Nephron progenitor cell (in vitro differentiated cells): Measurements from ENCODE around the gene TMEM178B.

Source experiments
- DNase-seq: peaks from one replicate; pipeline ENCODE4 v3.0.0; 2021
- H3K27ac Mint-ChIP-seq: 2 replicates; pipeline ENCODE4 v1.8.0; 2021; ENCODE audit warnings: mild to moderate bottlenecking, moderate library complexity, mixed read lengths
- H3K27me3 Mint-ChIP-seq: 2 replicates; pipeline ENCODE4 v1.8.0; 2021; ENCODE audit warnings: mild to moderate bottlenecking, low read depth, mixed read lengths; ENCODE audit not compliant: poor library complexity
- H3K36me3 Mint-ChIP-seq: 2 replicates; pipeline ENCODE4 v1.8.0; 2021; ENCODE audit warnings: low read depth, mixed read lengths
- H3K4me1 Mint-ChIP-seq: 2 replicates; pipeline ENCODE4 v1.8.0; 2021; ENCODE audit warnings: mixed read lengths
- H3K4me3 Mint-ChIP-seq: 2 replicates; pipeline ENCODE4 v1.8.0; 2021; ENCODE audit warnings: mild to moderate bottlenecking, moderate library complexity, mixed read lengths
- H3K9me3 Mint-ChIP-seq: 2 replicates; pipeline ENCODE4 v1.8.0; 2021; ENCODE audit warnings: mild to moderate bottlenecking, moderate library complexity, mixed read lengths
- TF ChIP-seq, protein P1 (sequence below): fragments of 200-600 bp; sonication (generic); IDR thresholded peaks from 2 replicates; pipeline ENCODE4 v1.5.0; 2021; ENCODE audit warnings: antibody characterized with exemption

Gene TMEM178B

DNA sequence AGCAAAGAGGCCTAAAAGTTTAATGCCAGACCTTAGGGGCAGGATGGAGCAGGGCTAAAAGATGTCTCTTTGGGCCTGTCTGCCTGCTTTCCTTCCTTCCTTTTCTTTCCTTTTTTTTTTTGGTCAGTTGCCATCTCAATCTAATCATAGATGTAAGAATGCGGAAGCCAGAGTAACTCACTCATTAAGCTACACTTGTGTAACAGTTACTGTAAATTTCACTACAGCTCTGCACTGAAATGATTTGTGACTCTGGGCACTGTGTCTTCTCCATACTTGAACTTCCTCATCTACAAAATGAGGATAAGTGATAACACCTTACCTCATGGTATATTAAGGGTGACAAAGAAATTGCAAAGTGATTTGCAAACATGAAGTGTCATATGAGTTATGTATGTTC, 401.8 kb downstream of the TMEM178B start:
- TF ChIP-seq, protein P1, sequence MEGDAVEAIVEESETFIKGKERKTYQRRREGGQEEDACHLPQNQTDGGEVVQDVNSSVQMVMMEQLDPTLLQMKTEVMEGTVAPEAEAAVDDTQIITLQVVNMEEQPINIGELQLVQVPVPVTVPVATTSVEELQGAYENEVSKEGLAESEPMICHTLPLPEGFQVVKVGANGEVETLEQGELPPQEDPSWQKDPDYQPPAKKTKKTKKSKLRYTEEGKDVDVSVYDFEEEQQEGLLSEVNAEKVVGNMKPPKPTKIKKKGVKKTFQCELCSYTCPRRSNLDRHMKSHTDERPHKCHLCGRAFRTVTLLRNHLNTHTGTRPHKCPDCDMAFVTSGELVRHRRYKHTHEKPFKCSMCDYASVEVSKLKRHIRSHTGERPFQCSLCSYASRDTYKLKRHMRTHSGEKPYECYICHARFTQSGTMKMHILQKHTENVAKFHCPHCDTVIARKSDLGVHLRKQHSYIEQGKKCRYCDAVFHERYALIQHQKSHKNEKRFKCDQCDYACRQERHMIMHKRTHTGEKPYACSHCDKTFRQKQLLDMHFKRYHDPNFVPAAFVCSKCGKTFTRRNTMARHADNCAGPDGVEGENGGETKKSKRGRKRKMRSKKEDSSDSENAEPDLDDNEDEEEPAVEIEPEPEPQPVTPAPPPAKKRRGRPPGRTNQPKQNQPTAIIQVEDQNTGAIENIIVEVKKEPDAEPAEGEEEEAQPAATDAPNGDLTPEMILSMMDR: no peak
- DNase-seq: no peak
- Mint-ChIP-seq H3K27me3 (peaks cover 17% of the 10 kb centered on the region), H3K4me1 (peaks cover 7% of the 10 kb centered on the region), H3K9me3 (no peaks in the 10 kb centered on the region), H3K4me3 (no peak overlapping the region), H3K36me3 (no peaks in the 10 kb centered on the region), H3K27ac (no peak overlapping the region)

- Mint-ChIP-seq H3K4me1 (peaks cover 7% of the 10 kb centered on the region), H3K27ac (no peak overlapping the region), H3K36me3 (no peaks in the 10 kb centered on the region), H3K4me3 (no peak overlapping the region), H3K9me3 (no peaks in the 10 kb centered on the region), H3K27me3 (peaks cover 20% of the 10 kb centered on the region)
- TF ChIP-seq, protein P1: no peak
- no peak for DNase-seq
Measured at GRCh38 chr7:141477865-141478264, 404.0 kb downstream of the TMEM178B start.

DNA sequence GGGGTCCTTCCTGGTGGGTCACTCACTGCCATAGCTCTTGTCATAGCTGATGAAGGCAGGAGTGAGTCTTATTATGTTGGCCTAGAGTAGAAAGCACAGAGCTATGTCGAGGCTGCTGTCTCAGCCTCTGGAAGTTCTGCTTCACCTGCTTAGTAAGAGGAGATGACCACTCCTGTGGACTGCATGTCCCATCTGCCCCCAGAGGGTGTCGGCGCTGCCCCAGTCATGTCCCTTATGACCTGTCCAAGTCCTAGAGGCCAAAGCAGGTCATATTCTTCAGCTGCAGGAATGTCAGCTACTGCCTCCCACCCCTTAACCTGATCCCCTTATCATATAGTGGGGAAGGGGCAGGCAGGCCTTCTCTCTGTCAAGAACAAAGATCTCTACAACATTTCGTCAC, 405.0 kb downstream of the TMEM178B start:
- no peaks in the 10 kb centered on the region for H3K9me3 Mint-ChIP-seq
- H3K4me3 Mint-ChIP-seq: no peak overlapping the region
- DNase-seq: no peak
- TF ChIP-seq, protein P1: no peak
- peaks cover 20% of the 10 kb centered on the region for H3K27me3 Mint-ChIP-seq
- no peaks in the 10 kb centered on the region for H3K36me3 Mint-ChIP-seq
- H3K27ac Mint-ChIP-seq: no peak overlapping the region
- peaks cover 7% of the 10 kb centered on the region for H3K4me1 Mint-ChIP-seq

GRCh38 chr7:141480953-141481352, 407.1 kb downstream of the TMEM178B start:
- TF ChIP-seq, protein P1: no peak
- Mint-ChIP-seq H3K4me3 (no peak overlapping the region), H3K27ac (no peak overlapping the region), H3K27me3 (peaks cover 12% of the 10 kb centered on the region), H3K4me1 (peaks cover 7% of the 10 kb centered on the region), H3K9me3 (no peaks in the 10 kb centered on the region), H3K36me3 (no peaks in the 10 kb centered on the region)
- DNase-seq: no peak

DNA sequence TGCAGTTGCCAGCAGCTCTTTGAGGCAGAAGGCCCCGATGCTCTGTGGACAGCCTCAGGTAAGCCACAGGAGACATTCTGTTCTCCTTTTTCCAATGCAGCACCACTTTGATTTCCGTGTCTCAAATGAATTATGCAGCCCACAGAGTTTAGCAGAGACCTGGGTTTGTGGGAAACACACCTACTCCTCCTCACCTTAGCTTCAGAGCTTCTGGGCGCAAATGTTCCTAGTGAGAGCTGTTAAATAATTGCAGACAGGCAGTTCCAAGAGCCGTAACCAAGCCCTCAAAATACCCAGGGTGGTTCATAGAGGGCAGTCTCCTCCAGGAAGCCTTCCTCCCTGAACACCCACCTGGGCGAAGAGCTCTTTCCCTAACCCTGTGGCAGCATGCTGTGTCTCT, 408.1 kb downstream of the TMEM178B start:
- Mint-ChIP-seq H3K4me1 (peaks cover 7% of the 10 kb centered on the region), H3K27me3 (peaks cover 12% of the 10 kb centered on the region), H3K27ac (no peak overlapping the region), H3K36me3 (no peaks in the 10 kb centered on the region), H3K4me3 (no peak overlapping the region), H3K9me3 (no peaks in the 10 kb centered on the region)
- TF ChIP-seq, protein P1: no peak
- DNase-seq: no peak

- TF ChIP-seq, protein P1: no peak
- Mint-ChIP-seq H3K4me1 (peaks cover under 1% of the 10 kb centered on the region), H3K36me3 (no peaks in the 10 kb centered on the region), H3K9me3 (no peaks in the 10 kb centered on the region), H3K4me3 (no peak overlapping the region), H3K27ac (no peak overlapping the region), H3K27me3 (peaks cover 12% of the 10 kb centered on the region)
- DNase-seq: no peak
Measured at GRCh38 chr7:141483044-141483443, 409.2 kb downstream of the TMEM178B start.
